HG02973 (cell line): ENCODE results near the gene ACIN1.
A peak's percentile ranks its signal among the peaks of the same experiment; 100 is the strongest.

ENCODE experiments used
- ATAC-seq: cut with Tn5 transposase; IDR thresholded peaks from one replicate; pipeline ENCODE4 v1.9.1; 2021; ENCODE audit warnings: moderate library complexity; ENCODE audit not compliant: unreplicated experiment

ACIN1 gene

GRCh38 chr14:23058654-23059504 is 36.1 kb downstream of the ACIN1 start:
- ATAC-seq: no peak

DNA sequence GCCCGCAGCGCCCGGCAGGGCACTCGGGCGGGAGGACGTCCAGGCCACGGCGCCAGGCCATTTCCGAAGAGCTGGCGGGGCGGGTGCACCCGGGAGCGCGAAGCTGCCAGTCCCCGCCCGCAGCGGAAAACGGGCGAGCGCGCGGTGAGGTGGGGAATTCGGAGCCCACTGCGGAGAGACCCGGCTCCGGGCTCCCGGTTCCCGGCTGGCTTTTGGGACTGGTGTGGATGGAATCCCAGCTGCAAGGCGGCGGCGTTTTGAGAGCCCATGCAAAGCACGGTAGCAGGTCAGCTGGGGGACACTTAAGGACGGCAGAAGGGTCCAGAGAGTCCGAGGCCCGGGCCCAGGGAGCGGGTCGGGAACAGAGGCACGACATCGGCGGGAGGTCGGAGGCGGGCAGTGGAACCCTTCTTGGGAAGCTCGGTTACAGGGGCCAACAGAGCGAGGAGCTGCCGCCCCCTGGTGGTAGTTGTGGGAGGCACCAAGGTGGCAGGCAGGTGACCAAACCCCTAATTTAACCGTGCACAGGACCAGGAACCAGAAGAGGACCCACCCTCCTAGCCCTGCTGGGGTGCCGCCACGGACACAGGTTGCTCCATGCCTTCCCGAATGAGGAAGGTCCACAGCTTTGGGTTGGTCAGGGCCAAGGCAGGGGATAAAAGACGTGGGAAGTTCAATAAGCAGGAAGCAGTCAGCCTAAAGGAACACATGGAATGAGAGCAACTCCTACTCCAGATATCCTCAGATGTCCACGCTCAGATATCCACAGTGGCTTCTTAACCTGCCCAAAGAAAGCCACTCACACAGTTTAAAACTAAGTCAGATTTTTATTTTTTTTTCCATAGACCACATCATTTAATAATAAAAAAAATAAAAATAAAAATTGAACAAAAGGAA is 36.9 kb downstream of the ACIN1 start:
- ATAC-seq: peak; percentile 50

- peak; percentile 41 for ATAC-seq
Measured at GRCh38 chr14:23056956-23057756, 37.8 kb downstream of the ACIN1 start, which contains the start of gene CDH24. Gene CDH24, minus strand, starts transcription at chr14:23057520. Its CDS starts 1,787 bp downstream, at chr14:23055733.

GRCh38 chr14:23056145-23056955 is 38.6 kb downstream of the ACIN1 start:
- ATAC-seq: peak; percentile 48

- no peak for ATAC-seq
Measured at GRCh38 chr14:23055621-23056144, 39.3 kb downstream of the ACIN1 start.

DNA sequence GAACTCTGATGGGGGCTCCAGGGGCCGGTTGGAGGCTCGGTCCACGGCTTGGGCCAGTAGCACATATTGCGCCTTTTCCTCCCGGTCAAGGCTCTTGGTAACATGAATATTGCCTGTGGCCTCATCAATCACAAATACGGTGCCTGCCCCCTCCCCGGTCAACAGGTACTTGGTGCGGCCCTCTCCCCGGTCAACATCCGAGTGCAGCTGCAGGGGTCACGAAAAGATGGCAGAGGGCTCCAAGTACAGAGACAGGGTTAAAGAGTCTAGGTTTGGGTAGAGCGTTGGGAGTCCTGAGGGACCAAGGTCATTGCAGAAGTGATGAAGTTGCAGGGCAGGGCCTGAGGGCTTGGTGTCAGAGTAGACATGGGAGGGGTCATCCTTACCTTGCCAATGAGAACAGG is 39.8 kb downstream of the ACIN1 start:
- ATAC-seq: no peak

- no peak for ATAC-seq
Measured at GRCh38 chr14:23054000-23054811, 40.7 kb downstream of the ACIN1 start.

- no peak for ATAC-seq
Measured at GRCh38 chr14:23053426-23053825, 41.5 kb downstream of the ACIN1 start.

DNA sequence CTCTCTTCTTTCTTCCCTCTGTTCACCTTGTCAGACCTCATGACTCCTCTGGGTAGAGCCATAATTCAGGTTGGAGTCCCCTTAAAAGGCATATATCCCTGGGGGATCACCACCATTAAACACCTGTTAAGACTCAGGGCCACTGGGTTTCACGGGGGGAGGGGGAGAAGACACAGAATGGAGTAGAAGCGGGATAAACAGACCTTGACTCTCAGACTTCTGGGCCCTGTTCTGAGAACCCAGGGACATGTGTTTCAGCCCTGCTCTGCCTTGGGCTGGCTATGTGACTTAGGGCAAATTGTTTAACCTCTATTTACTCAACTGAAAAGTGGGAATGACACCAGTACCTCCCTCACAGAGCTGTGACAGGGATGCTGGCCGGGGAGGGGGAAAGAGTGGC is 42.3 kb downstream of the ACIN1 start:
- ATAC-seq: no peak

DNA sequence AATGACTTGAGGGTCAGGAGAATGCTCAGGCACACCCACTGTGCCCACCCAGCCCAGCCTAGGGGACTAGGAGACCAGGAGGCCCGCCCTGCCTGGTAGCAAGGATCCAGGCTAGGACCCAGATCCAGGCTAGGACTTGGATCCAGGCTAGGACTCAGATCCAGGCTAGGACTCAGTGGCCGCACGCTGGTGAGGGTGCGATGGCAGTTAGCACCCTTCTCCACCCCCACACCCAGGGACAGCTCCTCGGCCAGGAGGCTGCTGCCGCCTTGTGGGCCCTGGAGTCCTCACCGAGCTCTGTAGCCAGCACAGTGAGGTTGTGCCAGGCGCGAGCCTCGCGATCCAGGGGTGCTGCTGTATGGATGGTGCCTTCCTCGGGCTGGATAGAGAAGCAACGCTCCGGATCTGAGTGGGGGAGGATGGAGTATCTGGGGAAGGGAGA is 42.7 kb downstream of the ACIN1 start:
- ATAC-seq: no peak

- ATAC-seq: no peak
Measured at GRCh38 chr14:23051141-23052057, 43.5 kb downstream of the ACIN1 start.

DNA sequence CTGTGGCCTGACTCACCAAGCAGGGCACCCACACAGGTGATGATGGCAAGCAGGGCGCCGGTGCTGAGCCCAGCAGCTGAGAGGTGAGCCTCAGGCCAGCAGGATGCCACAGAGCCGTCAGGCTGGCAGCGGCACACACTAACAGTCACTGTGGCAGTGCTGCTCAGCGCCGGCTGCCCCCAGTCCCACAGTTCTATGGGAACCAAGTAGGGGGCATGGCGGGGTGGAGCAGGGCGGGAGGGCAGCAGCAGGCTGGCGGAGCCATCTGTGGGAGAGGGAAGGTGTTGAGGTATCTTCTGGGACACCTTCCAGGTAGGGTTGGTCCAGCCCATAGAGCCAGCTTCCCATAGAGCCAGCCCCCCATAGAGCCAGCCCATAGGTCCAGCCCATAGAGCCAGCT is 45.9 kb downstream of the ACIN1 start:
- ATAC-seq: no peak

DNA sequence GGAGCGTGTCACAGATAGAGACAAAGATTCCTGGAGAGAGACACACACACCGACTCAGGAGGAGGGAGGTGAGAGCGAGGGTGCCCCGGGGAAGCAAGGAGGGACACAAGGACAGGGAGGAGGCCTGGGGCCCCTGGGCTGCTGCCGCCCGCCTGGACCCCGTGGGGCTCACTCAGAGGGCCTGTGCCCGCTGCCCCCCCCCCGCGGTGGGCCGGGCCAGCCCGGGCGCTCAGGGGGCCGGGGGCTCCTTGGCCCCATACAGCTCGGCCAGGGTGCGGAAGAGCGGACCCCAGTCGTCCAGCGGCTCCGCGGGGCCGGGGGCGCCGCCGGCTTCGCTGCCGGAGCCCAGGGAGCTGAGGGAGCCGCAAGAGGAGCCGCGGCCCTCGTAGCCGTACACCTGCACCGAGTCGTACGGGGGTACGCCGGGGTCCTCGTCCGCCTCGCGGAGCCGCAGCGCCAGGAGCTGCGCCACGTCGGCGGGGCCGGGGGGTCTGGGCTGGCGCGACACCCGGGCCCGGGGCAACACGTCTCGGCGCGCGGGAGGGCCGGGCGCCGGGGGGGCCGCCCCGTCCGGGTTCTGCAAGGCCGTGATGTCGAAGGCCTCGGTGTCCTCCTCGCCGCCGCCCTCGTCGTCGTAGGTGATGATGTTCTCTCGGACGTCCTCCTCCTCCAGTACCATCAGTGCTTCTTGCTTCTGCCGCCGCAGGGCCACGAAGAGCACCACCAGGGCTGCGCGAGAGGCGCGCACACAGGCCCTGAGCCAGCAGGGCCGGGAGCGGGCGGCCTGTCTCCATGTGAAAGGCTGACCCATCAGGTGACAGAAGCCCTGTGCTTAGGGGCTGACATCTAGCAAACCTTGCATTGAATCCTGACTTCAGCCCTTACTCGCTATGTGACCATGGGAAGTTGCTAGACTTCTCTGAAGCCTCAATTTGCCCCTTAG is 46.9 kb downstream of the ACIN1 start:
- no peak for ATAC-seq

DNA sequence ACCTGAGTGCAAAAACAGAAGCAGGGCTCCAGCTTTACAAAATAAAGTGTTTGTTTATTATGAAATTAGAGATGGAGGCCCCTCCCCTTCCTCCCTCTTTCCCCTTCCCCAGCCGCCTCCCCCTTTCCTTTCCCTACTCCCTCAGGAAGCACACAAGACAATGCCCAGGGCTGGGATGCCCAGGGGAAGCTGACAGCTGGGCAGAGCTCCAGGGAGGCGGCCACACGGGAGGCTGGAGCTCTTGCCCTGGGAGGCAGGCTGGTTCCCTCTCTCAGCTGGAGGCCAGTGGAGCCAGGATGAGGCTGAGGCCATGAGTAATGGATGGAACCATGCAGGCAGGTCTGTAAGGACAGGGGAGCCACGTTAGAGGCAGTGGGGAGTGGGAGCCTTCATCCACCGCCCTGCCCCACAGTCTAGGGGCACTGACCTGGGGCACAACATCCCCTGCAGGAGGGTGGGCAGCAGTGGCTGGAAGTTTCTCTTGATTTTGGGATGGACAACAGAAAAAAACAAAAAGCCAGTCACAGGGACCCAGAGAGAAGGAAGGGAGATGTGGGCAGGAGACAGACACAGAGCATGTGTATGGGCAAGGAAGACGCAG is 47.8 kb downstream of the ACIN1 start:
- ATAC-seq: no peak

- ATAC-seq: no peak
Measured at GRCh38 chr14:23045419-23046357, 49.2 kb downstream of the ACIN1 start.
